Mucosa of descending colon (tissue), 3 donors: ENCODE measurements around the gene PRND. TPM values are rescaled to one million over a fixed set of nuclear protein-coding genes. Genes with fewer than 3 reads are reported as not detected.
"Not testable (repeated sequence)": the region's sequence is repeated elsewhere in the genome, so short reads cannot be mapped to it uniquely, and the experiment has no call there.

ENCODE experiments used
- ATAC-seq: fragments of 200-7000 bp; cut with Tn5 transposase; one replicate; pipeline ENCODE4 v1.9.1; 2020; ENCODE audit warnings: mild to moderate bottlenecking, moderate library complexity
- DNase-seq, 3 donors: peaks; one replicate each; pipeline ENCODE4 v3.0.0-alpha.2; 2020
- H3K36me3 ChIP-seq: fragments of 200-600 bp; one replicate; pipeline ENCODE4 v1.8.0; 2021; ENCODE audit warnings: low read depth, mild to moderate bottlenecking
- H3K4me1 ChIP-seq: fragments of 200-600 bp; one replicate; pipeline ENCODE4 v1.8.0; 2021; ENCODE audit warnings: low read depth, mild to moderate bottlenecking
- H3K4me3 ChIP-seq: fragments of 200-600 bp; one replicate; pipeline ENCODE4 v1.8.0; 2021; ENCODE audit warnings: mild to moderate bottlenecking
- H3K9me3 ChIP-seq: fragments of 200-600 bp; one replicate; pipeline ENCODE4 v1.8.0; 2021; ENCODE audit warnings: mild to moderate bottlenecking
- intact Hi-C, 2 donors: fragments of 100-400 bp; cut with DNase I in 1 of 2; cut with micrococcal nuclease in 1 of 2; formaldehyde crosslinking; loops; one replicate each; pipeline versions ENCODE4 v1.11.0 to v1.11.1; 2022; cut with DNase I, micrococcal nuclease
- total RNA-seq, 3 donors: library from RNA; stranded (reverse); fragmentation: NEBNext Ultra II Directional in 2 of 3; extraction: Animal tissue kit (Norgen Biotek cat#: 25700) in 2 of 3; gene quantifications; one replicate each; pipeline versions ENCODE4 v1.2.1 to v1.2.4, GENCODE V29; 2021 to 2023
- TF ChIP-seq, protein P1 (sequence below): fragments of 200-600 bp; IDR thresholded peaks from one replicate; pipeline ENCODE4 v1.8.0; 2022; ENCODE audit warnings: antibody characterized with exemption, mild to moderate bottlenecking
- donor health status: DM: no; HTN: no; CAD: no; lungs with moderate emphysema.
- donor health status: DM: no; HTN: no; CAD: no.
- donor health status: DM: no; HTN: yes; CAD: no.

The PRND gene
- total RNA-seq, 3 donors from 2014 or later, result 0.22 to 0.27 TPM; not detected in 1

DNA sequence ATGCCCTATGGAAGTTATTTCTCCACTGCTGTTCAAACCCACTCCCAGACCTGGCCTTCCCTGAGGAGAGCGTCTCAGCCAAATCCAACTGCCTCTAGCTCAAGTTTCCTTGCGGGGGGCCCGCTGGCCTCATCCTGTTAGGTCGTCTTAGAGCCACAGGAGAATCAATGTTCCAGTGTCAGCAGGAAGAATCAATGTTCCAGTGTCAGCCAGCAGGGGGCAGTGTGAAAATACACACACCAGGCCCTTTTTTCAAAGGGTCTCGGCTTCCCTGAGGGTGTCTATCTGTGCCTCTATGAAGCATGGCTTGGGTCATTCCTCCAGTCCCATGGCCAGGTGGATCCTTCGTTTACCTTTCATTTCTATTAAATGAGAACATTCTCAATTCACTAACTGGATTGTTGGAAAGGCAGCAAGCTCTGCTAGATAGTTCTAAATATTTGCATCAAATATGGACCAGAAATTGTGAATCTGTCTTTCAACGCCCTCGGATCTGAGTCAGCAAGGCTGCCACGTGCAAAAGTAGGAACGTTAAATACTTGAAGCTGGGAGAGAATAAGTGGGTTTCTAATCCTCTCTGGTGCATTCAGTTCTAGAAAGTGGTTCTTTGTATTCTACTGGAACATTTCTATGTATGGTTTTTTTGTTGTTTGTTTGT lies 19.2 kb downstream of the PRND start:
- no peaks in the 10 kb centered on the region for H3K9me3 ChIP-seq
- TF ChIP-seq, protein P1, sequence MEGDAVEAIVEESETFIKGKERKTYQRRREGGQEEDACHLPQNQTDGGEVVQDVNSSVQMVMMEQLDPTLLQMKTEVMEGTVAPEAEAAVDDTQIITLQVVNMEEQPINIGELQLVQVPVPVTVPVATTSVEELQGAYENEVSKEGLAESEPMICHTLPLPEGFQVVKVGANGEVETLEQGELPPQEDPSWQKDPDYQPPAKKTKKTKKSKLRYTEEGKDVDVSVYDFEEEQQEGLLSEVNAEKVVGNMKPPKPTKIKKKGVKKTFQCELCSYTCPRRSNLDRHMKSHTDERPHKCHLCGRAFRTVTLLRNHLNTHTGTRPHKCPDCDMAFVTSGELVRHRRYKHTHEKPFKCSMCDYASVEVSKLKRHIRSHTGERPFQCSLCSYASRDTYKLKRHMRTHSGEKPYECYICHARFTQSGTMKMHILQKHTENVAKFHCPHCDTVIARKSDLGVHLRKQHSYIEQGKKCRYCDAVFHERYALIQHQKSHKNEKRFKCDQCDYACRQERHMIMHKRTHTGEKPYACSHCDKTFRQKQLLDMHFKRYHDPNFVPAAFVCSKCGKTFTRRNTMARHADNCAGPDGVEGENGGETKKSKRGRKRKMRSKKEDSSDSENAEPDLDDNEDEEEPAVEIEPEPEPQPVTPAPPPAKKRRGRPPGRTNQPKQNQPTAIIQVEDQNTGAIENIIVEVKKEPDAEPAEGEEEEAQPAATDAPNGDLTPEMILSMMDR, result peak; percentile 68
- intact Hi-C loops, result no loop called here
- H3K36me3 ChIP-seq, result no peaks in the 10 kb centered on the region
- ATAC-seq (peak; percentile 36), DNase-seq (peak in 2 of 3 donors; percentile 46 to 79)
- no peaks in the 10 kb centered on the region for H3K4me1 ChIP-seq
- H3K4me3 ChIP-seq, result no peak overlapping the region

DNA sequence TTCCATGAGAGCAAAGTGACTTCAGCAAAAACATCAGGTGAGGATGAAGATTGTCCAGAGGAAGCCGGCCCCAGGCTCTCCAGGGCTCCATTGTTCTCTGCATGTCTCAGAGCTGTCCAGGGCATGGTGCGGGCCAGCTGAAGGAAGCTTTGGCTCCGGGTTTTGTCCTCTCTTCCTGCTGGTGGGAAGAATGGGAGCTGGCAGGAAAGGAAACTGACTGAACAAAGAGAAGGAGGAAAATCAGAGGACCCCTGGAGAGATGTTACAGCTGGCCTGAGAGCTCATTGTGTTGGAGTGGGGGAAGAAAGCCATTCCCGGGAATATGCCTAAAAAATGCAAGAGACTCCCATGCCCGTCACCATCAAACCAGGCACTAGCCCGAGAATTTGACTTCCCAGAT lies 27.1 kb downstream of the PRND start:
- intact Hi-C loops, result no loop called here
- no peak overlapping the region for H3K4me3 ChIP-seq
- no peaks in the 10 kb centered on the region for H3K9me3 ChIP-seq
- TF ChIP-seq, protein P1, result no peak
- H3K36me3 ChIP-seq, result no peaks in the 10 kb centered on the region
- no peak for ATAC-seq
- DNase-seq, result no peak
- no peaks in the 10 kb centered on the region for H3K4me1 ChIP-seq

DNA sequence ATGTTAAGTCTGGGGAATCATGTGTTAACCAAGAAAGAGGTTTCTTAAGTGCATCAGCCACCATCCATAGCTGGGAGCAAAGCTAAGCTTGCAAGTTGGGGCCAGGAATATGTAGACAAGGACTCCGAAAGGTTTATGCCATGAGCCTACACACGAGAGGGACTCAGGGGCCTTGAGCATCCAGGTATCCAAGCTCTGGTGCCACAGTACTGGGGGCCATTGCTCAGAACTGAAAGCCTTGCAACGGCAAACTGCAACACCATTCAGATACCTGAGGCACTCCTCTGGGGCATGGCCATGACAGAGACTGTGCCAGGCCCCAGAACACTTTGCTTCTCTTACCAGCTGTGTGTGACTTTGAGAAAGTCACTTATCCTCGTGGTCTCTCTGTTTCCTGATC lies 27.6 kb downstream of the PRND start:
- Histone ChIP-seq H3K9me3 (no peaks in the 10 kb centered on the region), H3K4me1 (no peaks in the 10 kb centered on the region), H3K4me3 (no peak overlapping the region), H3K36me3 (no peaks in the 10 kb centered on the region)
- TF ChIP-seq, protein P1, result no peak
- DNase-seq, result no peak
- intact Hi-C loops, result no loop called here
- no peak for ATAC-seq

DNA sequence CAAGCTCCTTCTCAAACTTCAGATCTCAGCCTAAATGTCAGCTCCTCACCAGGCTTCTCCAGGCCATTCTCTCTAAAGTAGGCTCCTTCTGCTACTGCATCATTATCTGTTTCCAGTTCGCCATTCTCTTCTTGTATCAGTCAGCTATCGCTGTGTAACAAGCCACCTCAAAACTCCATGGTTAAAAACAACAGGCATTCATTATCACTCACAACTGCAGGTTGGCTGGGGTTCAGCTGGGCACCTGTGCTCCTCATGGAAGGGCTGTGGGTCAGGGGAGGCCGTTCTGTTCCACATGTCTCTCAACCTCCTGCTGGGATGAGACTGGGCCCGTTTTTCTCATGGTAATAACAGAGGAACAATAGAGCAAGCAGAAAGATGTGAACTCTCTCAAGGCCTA lies 28.7 kb downstream of the PRND start:
- intact Hi-C loops, result no loop called here
- no peaks in the 10 kb centered on the region for H3K36me3 ChIP-seq
- TF ChIP-seq, protein P1, result no peak

DNA sequence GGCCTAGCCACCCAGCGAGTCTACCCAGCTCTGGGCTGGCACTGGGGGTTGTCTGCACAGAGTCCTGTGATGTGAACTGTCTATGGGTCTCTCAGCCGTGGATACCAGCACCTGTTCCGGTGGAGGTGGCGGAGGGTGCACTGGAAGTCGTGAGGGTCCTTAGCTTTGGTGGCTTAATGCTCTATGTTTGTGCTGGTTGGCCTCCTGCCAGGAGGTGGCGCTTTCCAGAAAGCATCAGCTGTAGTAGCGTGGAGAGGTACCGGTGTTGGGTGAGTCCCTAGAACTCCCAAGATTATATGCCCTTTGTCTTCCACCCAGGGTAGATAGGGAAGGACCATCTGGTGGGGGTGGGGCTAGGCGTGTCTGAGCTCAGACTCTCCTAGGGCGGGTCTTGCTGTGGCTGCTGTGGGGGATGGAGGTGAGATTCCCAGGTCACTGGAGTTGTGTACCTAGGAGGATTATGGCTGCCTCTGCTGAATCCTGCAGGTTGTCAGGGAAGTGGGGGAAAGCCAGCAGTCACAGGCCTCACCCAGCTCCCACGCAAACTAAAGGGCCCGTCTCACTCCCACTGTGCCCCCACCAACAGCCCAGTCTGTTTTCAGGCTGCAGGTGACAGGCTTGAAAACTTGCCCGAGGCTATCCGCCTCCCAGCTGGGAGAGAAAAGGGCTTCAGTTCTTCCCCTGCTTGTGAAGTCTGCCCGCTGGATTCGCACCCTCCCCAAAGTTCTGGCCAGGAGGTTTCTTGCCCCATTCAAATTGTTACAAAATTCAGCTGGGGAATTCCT lies 37.6 kb downstream of the PRND start:
- peak; percentile 29 for ATAC-seq
- H3K4me1 ChIP-seq, H3K4me3 ChIP-seq, H3K9me3 ChIP-seq, intact Hi-C loops, H3K36me3 ChIP-seq: not testable (repeated sequence)
- peak; percentile 50 to 57 (median 51) for DNase-seq

More for the DNA sequence above, 28.7 kb downstream of the PRND start:
- Histone ChIP-seq H3K4me1 (no peaks in the 10 kb centered on the region), H3K9me3 (no peaks in the 10 kb centered on the region), H3K4me3 (no peak overlapping the region)
- ATAC-seq (no peak), DNase-seq (no peak)

DNA sequence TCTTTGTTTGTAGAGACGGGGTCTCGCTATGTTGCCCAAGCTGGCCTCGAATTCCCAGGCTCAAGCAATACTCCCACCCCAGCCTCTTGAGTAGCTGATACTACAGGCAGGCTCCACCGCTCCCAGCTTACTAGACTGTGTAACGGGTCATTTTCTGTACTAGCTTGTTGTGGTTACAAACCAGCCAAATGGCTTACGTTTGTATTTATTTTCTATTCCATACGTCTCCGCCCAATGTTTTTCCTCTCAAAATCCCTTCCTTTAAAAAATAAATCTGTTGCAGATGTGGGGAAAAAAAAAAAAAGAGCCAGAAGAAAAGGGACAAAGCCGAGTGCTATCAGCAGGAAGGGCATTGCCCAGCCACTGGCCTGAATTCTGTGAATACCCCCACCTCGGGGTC lies 41.6 kb downstream of the PRND start:
- DNase-seq (no peak), ATAC-seq (no peak)
- no peak overlapping the region for H3K4me3 ChIP-seq
- H3K9me3 ChIP-seq, result no peaks in the 10 kb centered on the region
- H3K4me1 ChIP-seq, result no peaks in the 10 kb centered on the region
- TF ChIP-seq, protein P1, result no peak
- no peaks in the 10 kb centered on the region for H3K36me3 ChIP-seq
- intact Hi-C loops, result no loop called here
